Left ventricle myocardium inferior (tissue), 1 donor: Measurements from ENCODE around the gene TJP2. TPM values are rescaled to one million over a fixed set of nuclear protein-coding genes. Genes with fewer than 3 reads are reported as not detected.

Experiments
- DNase-seq: peaks from one replicate; pipeline ENCODE4 v3.0.0-alpha.2; 2020
- H3K27ac ChIP-seq: fragments of 200-600 bp; replicated peaks from 2 replicates; pipeline ENCODE4 v1.8.0; 2021
- H3K27me3 ChIP-seq: fragments of 200-600 bp; 2 replicates; pipeline ENCODE4 v1.8.0; 2021; ENCODE audit warnings: low read depth
- H3K36me3 ChIP-seq: fragments of 200-600 bp; 2 replicates; pipeline ENCODE4 v1.8.0; 2021
- H3K4me1 ChIP-seq: fragments of 200-600 bp; 2 replicates; pipeline ENCODE4 v1.8.0; 2021
- H3K4me3 ChIP-seq: fragments of 200-600 bp; 2 replicates; pipeline ENCODE4 v1.8.0; 2021; ENCODE audit warnings: mild to moderate bottlenecking, moderate library complexity
- H3K9me3 ChIP-seq: fragments of 200-600 bp; replicated peaks from 2 replicates; pipeline ENCODE4 v1.8.0; 2021
- intact Hi-C: fragments of 100-400 bp; cut with micrococcal nuclease; formaldehyde crosslinking; loops from one replicate; pipeline ENCODE4 v1.11.0; 2022
- total RNA-seq: library from RNA; stranded (reverse); fragmentation: NEBNext Ultra II Directional; extraction: Animal tissue kit (Norgen Biotek cat#: 25700); gene quantifications from one replicate; pipeline ENCODE4 v1.2.1, GENCODE V29; 2021
- TF ChIP-seq, protein P1 (sequence below): fragments of 200-600 bp; IDR thresholded peaks from 2 replicates; pipeline ENCODE4 v1.8.0; 2021; ENCODE audit warnings: antibody characterized with exemption, mild to moderate bottlenecking, borderline replicate concordance
- donor health status: DM: no; HTN: yes; CAD: no; lungs with severe emphysema.

The TJP2 gene
- total RNA-seq, 1 donor from 2014 or later = 130 TPM

DNA sequence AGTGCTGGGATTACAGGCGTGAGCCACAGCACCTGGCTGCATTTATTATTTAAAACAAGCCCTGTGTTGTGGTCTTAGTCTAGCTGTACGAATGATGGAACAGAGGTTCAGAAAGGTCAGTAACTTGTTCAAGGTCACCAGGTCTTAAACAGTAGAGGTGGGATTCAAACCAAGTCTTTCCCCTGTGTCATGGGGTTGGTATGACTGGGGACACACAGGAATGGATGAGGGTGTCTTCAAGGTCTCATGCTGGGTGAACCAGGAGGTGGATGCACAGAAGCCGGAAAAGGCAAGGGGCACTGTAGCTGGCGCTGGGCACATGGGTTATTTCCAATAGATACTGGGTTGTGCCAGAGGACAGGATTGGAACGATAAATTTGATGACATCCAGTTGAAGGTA, 32.2 kb upstream of the TJP2 start:
- Histone ChIP-seq H3K27me3 (no peaks in the 10 kb centered on the region), H3K4me3 (no peak overlapping the region), H3K9me3 (no peaks in the 10 kb centered on the region), H3K27ac (peak overlapping the region; percentile 78), H3K4me1 (peaks cover 49% of the 10 kb centered on the region), H3K36me3 (no peaks in the 10 kb centered on the region)
- DNase-seq = no peak
- intact Hi-C loops = no loop called here
- TF ChIP-seq, protein P1, sequence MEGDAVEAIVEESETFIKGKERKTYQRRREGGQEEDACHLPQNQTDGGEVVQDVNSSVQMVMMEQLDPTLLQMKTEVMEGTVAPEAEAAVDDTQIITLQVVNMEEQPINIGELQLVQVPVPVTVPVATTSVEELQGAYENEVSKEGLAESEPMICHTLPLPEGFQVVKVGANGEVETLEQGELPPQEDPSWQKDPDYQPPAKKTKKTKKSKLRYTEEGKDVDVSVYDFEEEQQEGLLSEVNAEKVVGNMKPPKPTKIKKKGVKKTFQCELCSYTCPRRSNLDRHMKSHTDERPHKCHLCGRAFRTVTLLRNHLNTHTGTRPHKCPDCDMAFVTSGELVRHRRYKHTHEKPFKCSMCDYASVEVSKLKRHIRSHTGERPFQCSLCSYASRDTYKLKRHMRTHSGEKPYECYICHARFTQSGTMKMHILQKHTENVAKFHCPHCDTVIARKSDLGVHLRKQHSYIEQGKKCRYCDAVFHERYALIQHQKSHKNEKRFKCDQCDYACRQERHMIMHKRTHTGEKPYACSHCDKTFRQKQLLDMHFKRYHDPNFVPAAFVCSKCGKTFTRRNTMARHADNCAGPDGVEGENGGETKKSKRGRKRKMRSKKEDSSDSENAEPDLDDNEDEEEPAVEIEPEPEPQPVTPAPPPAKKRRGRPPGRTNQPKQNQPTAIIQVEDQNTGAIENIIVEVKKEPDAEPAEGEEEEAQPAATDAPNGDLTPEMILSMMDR = no peak

DNA sequence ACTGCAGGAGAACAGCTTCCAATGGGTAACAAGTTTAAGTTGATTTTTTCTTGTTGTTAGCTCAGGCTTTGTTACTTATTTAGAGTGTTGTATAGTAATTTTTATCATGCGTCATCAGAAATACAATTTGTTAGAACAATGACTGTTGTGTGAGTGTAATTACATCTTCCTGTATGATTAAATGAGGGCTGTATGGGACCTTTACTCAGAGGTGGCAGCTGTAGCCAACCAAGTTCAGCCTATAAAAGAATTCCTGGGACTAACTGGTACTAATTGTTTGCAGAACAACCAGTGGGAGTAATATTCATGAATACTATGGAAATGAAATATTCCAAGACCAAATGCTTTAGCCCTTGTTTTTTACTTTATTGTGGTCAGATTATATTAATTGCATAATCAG, 30.8 kb upstream of the TJP2 start:
- H3K27me3 ChIP-seq = no peaks in the 10 kb centered on the region
- peak overlapping the region; percentile 78 for H3K27ac ChIP-seq
- TF ChIP-seq, protein P1 = no peak
- DNase-seq = no peak
- H3K4me3 ChIP-seq = no peak overlapping the region
- intact Hi-C loops = no loop called here
- H3K4me1 ChIP-seq = peaks cover 48% of the 10 kb centered on the region
- H3K36me3 ChIP-seq = no peaks in the 10 kb centered on the region
- H3K9me3 ChIP-seq = no peaks in the 10 kb centered on the region

DNA sequence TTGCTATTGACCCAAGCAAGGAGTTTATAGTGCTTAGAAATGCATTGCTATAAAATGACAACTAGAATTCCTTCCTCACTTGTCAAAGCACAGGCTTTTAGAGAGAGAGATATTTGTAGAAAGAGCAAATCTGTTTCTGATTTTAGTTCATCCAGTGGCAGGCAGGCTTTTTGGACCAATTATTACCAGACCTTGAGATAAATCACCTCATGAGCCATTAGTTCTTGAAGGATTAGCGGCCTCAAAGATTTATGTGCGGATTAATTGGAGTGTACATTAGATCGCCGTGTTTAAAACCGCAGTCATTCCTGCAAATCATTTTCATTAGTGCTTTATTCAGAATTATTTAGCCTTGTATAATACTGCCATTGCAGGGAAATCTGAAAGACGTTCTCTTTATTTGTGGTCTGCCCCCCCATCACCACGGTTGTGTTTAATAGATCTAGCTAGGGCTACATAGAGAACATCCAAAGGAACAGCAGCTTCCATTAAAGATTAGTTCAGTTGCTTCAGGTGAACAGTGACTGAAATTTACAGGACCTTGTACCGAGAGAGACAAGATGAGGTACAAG, 28.8 kb upstream of the TJP2 start:
- Histone ChIP-seq H3K9me3 (no peaks in the 10 kb centered on the region), H3K4me3 (no peak overlapping the region), H3K36me3 (no peaks in the 10 kb centered on the region), H3K27me3 (no peaks in the 10 kb centered on the region), H3K4me1 (peaks cover 51% of the 10 kb centered on the region), H3K27ac (no peak overlapping the region)
- intact Hi-C loops = no loop called here
- DNase-seq = no peak
- TF ChIP-seq, protein P1 = no peak

DNA sequence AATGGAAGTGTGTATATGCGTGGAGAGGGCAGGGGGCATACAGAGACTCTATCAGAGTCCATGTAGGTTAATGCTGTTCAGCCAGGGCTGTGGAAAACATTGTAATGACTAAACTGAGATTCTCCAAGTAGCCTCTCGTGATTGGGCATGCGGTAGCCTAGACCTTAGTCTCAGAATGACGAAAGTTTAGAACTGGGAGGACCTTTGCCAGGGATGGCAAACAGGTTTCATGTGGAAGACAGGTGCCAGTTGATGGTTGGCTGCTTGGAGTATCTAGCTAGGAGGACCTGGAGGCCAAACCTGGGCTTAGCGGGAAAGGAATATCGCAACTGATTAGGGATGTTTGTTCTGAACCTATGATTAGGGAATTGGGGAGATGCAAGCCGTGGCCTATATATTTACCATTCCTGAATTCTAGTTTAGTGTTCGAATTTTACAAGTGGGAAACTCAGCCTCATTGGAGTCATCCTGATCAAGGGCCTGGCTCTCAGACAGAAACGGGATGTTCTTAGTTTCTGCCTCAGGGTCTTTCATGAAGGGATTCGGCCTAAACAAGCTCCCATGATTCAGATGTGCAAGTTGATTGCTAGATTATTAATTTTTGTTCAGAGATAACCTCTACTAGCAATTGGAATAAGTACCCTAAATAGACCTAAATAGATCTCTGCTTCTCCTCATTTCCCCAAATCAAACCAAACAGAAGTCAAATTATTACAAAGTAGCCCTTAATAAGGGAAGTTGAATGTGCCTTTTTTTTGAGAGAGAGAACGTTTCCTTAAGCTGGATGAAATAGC, 26.8 kb upstream of the TJP2 start:
- Histone ChIP-seq H3K36me3 (no peaks in the 10 kb centered on the region), H3K27me3 (no peaks in the 10 kb centered on the region), H3K4me1 (peaks cover 39% of the 10 kb centered on the region), H3K4me3 (no peak overlapping the region), H3K27ac (no peak overlapping the region), H3K9me3 (no peaks in the 10 kb centered on the region)
- DNase-seq = no peak
- TF ChIP-seq, protein P1 = no peak
- intact Hi-C loops = no loop called here

DNA sequence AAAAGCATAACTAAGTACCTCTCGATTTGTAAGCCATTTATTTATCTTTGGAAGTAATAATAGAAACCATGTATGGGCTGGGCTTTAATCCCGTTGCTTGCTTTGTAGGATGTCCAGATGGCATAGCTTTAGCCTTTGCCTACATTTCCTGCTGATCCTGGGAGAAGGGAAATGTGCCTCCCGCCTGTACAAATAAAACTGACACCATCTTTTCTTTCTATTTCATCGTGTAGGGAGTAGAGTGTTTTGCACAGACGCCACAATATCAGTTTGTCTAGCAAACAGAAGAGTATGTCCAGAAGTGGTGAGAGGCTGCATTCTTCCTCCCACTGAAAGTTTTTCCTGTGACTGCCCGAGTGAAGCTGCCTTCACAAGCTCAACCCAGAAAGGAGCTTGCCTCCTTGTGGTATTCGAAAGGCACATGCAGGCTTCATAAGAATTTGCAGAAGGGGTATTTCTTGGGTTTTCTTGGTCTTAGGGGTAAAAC, 24.7 kb upstream of the TJP2 start:
- Histone ChIP-seq H3K27ac (peak overlapping the region; percentile 72), H3K36me3 (no peaks in the 10 kb centered on the region), H3K9me3 (no peaks in the 10 kb centered on the region), H3K4me1 (peaks cover 31% of the 10 kb centered on the region), H3K27me3 (no peaks in the 10 kb centered on the region), H3K4me3 (peak overlapping the region; percentile 32)
- no peak for DNase-seq
- intact Hi-C loops = no loop called here
- TF ChIP-seq, protein P1 = peak; percentile 51
